GM19438 (cell line): ENCODE data around the gene SORCS3.

Experiments
- ATAC-seq: cut with Tn5 transposase; IDR thresholded peaks from one replicate; pipeline ENCODE4 v1.9.1; 2021; ENCODE audit warnings: low read depth; ENCODE audit not compliant: unreplicated experiment

Gene SORCS3

DNA sequence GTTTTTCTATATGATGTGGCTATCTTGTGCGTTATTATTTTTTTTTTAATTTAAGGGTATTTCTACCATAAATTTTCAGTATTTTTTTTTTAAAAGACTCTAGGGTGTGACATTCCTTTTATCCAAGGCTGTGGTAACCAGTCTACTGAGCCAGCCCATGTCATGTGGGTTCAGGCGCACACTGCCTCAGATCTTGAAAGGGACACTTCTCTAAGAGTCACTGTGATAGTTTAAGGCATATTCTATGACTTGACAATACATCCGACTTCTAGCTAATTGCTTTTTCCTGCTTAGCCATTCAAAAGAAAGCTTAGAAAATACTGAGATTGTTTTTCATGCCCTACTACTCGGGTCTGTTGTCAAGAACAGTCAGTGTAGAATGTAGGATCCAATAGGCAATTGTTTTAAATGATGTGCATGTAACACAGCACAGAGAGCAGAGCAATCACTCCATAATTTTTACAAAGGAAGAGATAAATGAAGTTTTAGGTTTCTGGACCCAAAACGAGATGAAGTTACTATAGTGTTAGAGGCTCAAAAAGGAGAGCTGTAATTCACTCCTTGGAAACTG lies 263.7 kb downstream of the SORCS3 start:
- ATAC-seq = no peak

- ATAC-seq = no peak
These were observed 265.0 kb downstream of the SORCS3 start for GRCh38 chr10:104906112-104906511.

GRCh38 chr10:104907521-104907920 lies 266.4 kb downstream of the SORCS3 start:
- no peak for ATAC-seq

DNA sequence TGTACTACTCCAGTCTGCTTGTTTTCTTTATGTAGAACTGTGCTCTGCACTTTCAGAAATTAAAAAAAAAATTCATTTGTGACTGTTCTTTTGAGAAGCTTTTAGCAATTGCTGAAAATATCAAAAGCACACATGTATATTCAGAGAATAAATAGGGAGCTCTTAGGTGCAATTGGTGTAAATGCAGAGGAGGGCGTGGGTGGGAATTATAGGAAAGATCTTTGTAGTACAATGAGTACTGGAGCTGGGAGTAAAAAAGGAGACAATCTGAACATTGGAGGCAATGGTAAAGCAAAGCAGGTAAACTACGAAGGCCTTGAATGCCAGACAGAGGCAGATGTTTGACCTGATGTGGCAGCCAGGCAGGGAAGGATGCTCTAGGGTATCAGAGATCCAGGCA lies 267.5 kb downstream of the SORCS3 start:
- ATAC-seq = no peak

DNA sequence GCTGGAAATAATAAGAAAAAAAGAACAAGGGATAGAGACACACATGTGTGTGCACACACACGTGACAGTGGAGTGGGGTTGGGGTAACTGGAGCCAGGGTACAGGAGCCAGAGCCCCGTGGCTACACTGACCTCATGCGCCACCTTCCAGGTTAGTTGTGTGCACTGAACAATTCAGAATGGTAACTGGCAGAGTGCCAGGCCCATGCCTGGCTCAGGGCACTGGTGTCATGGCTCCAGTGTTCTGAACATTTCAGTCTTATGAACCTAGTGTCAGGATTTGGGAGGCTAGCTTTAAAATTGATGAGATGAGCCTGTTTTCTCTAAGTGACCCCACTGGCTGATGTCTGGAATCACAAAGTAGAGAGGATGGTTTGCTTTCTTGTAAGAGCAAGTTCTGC lies 269.6 kb downstream of the SORCS3 start:
- ATAC-seq = no peak

DNA sequence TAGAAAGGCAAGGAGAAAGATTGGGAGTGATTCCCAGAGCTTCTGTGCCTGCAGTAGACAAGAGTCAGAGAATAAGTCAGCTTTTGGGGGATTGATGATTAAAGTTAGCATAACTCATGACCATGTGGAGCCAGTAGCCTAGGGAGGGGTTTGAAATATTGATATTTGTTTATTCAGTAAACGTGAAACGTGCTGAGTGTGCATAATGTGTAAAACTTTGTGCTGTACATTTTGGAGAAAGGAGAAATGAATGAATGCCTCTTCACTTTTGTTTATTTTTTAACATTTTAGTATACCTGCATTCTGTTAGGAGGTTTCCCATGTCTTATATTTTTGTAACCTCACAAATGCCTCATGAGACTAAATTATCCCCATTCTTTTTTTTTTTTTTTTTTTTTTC lies 272.3 kb downstream of the SORCS3 start:
- no peak for ATAC-seq

DNA sequence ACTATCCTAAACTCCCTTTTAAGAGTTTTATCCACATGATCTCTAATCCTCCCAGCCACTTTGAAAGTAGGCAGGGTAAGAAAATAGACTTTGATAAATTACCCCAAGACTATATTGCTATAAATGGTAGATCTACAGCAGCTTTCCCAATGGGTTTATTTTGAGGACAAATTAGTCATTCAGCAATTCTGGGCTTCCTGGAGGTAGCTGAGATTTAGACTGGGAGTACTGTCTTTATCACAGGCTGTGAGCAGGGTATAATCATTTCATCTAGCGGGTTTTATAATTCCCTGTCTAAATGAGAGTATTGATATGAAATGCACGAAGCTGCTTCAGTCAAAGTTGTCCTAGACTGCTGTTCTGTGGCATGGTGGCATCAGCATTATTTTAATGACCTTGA lies 279.4 kb downstream of the SORCS3 start:
- ATAC-seq = no peak

DNA sequence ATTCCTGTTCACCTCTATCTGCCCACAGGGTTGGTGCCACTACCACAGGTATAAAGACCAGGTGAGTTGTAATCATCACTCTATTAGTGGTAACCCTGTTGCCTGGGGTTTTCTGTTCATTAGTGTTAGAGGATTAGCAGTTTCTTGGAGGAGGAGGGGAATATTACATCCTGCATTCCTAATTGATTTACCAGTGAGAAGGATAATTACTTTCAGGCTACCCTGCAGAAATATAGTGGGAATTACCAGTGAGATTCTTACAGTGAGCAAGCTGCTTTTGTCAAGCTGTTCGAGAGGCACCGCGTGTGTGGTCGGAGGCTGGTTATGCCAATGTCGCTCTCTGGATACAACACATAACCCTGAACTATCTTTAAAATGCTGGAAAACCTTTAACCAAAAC lies 280.7 kb downstream of the SORCS3 start:
- no peak for ATAC-seq

DNA sequence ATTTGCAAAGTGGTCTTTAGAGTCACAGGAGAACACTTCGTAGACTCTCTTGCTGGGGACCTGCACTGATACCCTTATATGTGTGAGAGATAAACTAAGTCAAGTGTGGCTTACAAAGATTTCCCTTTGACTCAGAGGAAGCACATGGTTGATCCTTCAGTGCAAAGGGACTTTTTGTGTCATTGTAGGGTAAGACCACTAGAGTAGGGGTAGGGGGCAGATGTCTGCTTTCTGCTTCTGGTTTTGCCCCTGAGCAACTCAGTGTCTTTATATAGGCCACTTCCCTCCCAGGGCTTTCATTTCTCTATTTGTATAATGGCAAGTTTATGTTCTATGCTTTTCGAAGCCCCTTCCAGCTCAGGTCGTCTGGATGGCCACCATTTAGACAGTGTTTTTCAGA lies 281.7 kb downstream of the SORCS3 start:
- ATAC-seq = peak; percentile 67

DNA sequence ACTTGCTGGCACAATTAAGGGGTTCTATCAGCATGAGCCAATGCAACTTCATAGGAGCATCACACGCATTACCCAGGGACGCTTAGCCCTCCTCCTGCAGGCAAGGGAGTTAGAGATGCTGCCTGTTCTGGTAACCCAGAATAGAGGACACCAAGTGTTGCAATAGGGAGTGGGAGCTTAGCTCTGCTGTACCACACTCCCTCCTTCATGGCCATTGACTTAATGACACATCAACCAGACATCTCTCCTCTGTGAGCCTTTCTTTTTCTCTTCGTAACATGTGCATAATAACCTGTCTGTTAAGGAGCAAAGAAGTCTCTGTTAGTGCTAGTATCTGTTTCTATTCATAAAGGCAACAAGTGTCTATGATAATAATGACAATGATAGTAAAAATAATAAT lies 282.4 kb downstream of the SORCS3 start:
- ATAC-seq = no peak

- ATAC-seq = no peak
These were observed 283.2 kb downstream of the SORCS3 start for GRCh38 chr10:104924101-104924795.

- no peak for ATAC-seq
These were observed 284.3 kb downstream of the SORCS3 start for GRCh38 chr10:104925232-104925851.

DNA sequence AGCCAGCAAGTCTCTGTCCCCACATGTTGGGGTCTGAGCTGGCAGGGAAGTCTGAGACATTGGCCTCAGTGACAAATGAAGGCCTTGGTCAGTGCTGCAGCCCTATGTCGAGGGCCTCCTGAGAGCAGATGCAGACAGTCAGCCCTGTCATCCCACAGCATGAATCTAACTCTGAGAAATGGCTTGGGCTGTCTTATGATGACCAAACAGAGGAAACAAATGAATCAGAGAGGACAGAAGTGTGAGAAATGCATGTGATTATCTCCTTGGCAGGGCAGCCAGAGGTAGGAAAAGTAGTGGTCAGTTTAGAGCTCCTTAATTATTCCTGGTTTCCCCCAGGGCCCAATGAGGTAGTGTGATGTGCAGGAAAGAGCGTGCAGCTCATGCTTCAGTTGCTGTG lies 287.6 kb downstream of the SORCS3 start:
- ATAC-seq = no peak

GRCh38 chr10:104931612-104932134 lies 290.6 kb downstream of the SORCS3 start:
- ATAC-seq = no peak

GRCh38 chr10:104935656-104936055 lies 294.6 kb downstream of the SORCS3 start:
- no peak for ATAC-seq

- no peak for ATAC-seq
These were observed 296.5 kb downstream of the SORCS3 start for GRCh38 chr10:104937567-104937966.

- no peak for ATAC-seq
These were observed 296.9 kb downstream of the SORCS3 start for GRCh38 chr10:104938031-104938430.

- ATAC-seq = no peak
These were observed 300.6 kb downstream of the SORCS3 start for GRCh38 chr10:104941662-104942061.

DNA sequence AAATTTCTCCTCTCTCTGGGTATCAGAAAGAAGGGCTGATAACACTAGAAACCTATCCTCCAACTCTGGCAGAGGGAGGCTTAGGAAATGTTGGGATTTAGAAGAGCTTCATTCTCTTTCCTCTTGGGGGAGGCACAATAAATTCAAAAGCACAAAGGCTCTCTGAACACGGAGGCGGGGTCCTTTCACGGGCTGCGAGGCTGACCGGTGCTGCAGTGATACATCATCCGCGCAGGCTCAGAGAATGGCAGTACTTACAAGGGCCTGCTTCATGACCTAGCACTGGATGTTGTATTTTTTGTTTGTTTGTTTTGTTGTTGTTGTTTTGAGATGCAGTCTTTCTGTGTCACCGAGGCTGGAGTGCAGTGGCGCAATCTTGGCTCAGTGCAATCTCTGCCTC lies 306.2 kb downstream of the SORCS3 start:
- ATAC-seq = no peak

DNA sequence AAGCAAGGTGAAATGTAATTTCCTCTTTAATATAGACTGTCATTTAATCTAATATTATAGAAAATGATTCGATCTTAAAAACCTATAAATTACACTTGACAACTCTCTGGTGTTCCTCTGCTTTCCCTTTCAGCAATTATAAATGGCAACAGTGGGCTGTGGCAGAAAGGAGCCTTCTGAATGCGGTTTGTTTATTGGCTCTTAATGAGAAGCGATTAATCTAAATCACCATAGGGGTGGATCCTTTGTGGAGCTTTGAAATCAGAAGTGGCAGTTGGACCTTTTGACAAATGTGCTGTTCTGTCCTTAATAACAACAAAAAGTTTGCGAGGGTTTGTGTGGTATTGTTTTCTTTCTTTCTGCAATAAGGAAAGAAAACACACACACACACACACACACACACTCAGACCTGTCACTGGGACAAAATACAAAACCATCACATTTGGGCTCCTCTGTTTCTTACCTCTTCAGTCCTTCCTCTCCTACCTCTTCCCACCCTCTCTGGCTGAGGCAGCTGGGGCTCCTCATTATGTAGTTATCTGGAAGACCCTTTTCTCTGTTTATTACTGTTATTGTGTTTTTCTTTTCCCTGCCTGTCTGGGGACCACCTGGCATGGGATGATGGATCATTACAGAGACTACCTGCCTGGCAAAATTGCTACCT lies 316.2 kb downstream of the SORCS3 start:
- ATAC-seq = no peak

DNA sequence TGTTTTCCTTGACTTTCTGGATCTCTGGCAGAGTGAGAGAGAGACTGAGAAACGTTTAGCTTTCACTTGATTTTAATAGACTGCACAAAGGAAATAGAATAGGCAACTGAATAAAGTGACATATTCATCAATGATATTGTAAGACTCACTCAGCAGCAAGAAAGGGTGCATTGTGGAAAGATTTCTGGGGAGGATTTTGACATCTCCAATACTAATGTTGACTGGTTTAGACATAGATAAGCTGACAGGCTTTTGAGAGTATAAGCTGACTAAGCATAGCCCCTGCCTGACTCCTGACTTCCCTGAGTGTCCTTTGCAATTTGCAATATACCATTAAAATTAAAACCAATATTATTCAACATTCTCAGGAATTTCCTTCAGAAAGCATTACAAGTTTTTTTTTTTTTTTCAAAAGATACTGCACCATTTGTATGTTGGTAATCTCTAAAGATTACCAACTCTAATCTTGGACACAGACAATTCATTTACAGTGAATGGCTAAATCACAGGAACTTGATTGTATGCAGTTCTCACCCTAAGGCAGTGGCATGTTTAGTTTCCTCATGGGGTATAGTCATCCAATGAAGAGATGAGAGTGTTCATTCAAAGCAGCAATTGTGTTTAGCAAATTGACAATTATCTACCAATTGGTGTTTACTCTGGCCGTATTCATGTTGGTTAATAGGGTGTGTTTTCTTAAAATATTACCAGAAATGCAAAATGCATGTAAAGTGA lies 325.6 kb downstream of the SORCS3 start:
- no peak for ATAC-seq
